ENCODE data around the gene TRPM3.

Gene TRPM3

GRCh38 chr9:70868661-70869652 is 252.5 kb downstream of the TRPM3 start:
- TF ChIP-seq ZFX (IDR thresholded peaks at IDR 0.05) = no peak
- H3K27ac ChIP-seq = no peak overlapping the region

- TF ChIP-seq CTCF (conservative IDR thresholded peaks at IDR 0.05) = no peak
- no peak for TF ChIP-seq ZFX (IDR thresholded peaks at IDR 0.05)
- H3K27ac ChIP-seq = no peak overlapping the region
Observed at GRCh38 chr9:70868041-70868440, 253.4 kb downstream of the TRPM3 start.

GRCh38 chr9:70865471-70865870 is 255.9 kb downstream of the TRPM3 start:
- H3K27ac ChIP-seq = no peak overlapping the region
- TF ChIP-seq CTCF (conservative IDR thresholded peaks at IDR 0.05) (no peak), ZFX (IDR thresholded peaks at IDR 0.05) (no peak)

- TF ChIP-seq CTCF (conservative IDR thresholded peaks at IDR 0.05) (no peak), ZFX (IDR thresholded peaks at IDR 0.05) (no peak)
- H3K27ac ChIP-seq = no peak overlapping the region
Observed at GRCh38 chr9:70861797-70862196, 259.6 kb downstream of the TRPM3 start.

- H3K27ac ChIP-seq = no peak overlapping the region
- TF ChIP-seq ZFX (IDR thresholded peaks at IDR 0.05) (no peak), CTCF (conservative IDR thresholded peaks at IDR 0.05) (no peak)
Observed at GRCh38 chr9:70861376-70861775, 260.0 kb downstream of the TRPM3 start.

- TF ChIP-seq CTCF (conservative IDR thresholded peaks at IDR 0.05) (no peak), ZFX (IDR thresholded peaks at IDR 0.05) (no peak)
- no peak overlapping the region for H3K27ac ChIP-seq
Observed at GRCh38 chr9:70859694-70860093, 261.7 kb downstream of the TRPM3 start.

- no peak for TF ChIP-seq ZFX (IDR thresholded peaks at IDR 0.05)
- no peak for TF ChIP-seq CTCF (conservative IDR thresholded peaks at IDR 0.05)
- H3K27ac ChIP-seq = no peak overlapping the region
Observed at GRCh38 chr9:70856411-70856810, 265.0 kb downstream of the TRPM3 start.

Data from C4-2B (cell line).